Upper lobe of left lung (tissue), 6 donors: Measurements from ENCODE around the gene TMEM203. TPM values are rescaled to one million over a fixed set of nuclear protein-coding genes. Genes with fewer than 3 reads are reported as not detected.

Experiments
- ATAC-seq, 2 donors: fragments of 200-7000 bp; cut with Tn5 transposase; one replicate each; pipeline ENCODE4 v1.9.1; 2022; ENCODE audit warnings: mild to moderate bottlenecking in 2 of 2, moderate library complexity in 2 of 2; ENCODE audit not compliant: low FRiP score in 2 of 2
- DNase-seq, 2 donors: peaks; one replicate each; pipeline ENCODE4 v3.0.0-alpha.2; 2019 to 2020
- H3K27ac ChIP-seq, 4 donors: fragments of 200-600 bp; sonication (generic); one replicate each; pipeline ENCODE4 v1.5.1; 2016 to 2019
- H3K27me3 ChIP-seq, 4 donors: fragments of 200-600 bp; sonication (generic); one replicate each; pipeline ENCODE4 v1.5.1; 2017 to 2019
- H3K36me3 ChIP-seq, 4 donors: fragments of 200-600 bp; sonication (generic); one replicate each; pipeline ENCODE4 v1.5.1; 2016 to 2019
- H3K4me1 ChIP-seq, 4 donors: fragments of 200-600 bp; sonication (generic); one replicate each; pipeline ENCODE4 v1.5.1; 2018 to 2019
- H3K4me3 ChIP-seq, 4 donors: fragments of 200-600 bp; sonication (generic); one replicate each; pipeline ENCODE4 v1.5.1; 2017 to 2019; ENCODE audit warnings: mild to moderate bottlenecking in 2 of 4, moderate library complexity in 1 of 4
- H3K9me3 ChIP-seq, 4 donors: fragments of 200-600 bp; sonication (generic); one replicate each; pipeline ENCODE4 v1.5.1; 2018 to 2019
- EP300 ChIP-seq, 4 donors: sonication (generic); formaldehyde crosslinking; IDR thresholded peaks; one replicate each; pipeline ENCODE4 v1.5.1; 2017; ENCODE audit warnings: antibody characterized with exemption in 4 of 4, control low read depth in 2 of 4
- POLR2A ChIP-seq, 4 donors: fragments of 450-650 bp; IDR thresholded peaks; one replicate each; pipeline ENCODE4 v1.5.1; 2016 to 2017; ENCODE audit warnings: antibody characterized with exemption in 4 of 4, mild to moderate bottlenecking in 2 of 4
- POLR2AphosphoS5 ChIP-seq, 2 donors: sonication (generic); formaldehyde crosslinking; IDR thresholded peaks; one replicate each; pipeline ENCODE4 v1.5.1; 2017; ENCODE audit warnings: antibody characterized with exemption in 2 of 2
- WGBS, 2 donors: methylation state at CpG; one replicate each; pipeline ENCODE4 v1.1.5; 2017 to 2018; 5-methylcytosine and 5-hydroxymethylcytosine counted together
- total RNA-seq, 6 donors: library from RNA; depleted of rRNA in 4 of 6; stranded (reverse); fragments of >200 nt in 4 of 6; gene quantifications; one replicate each; pipeline versions ENCODE4 v1.1.0 to v1.2.1, GENCODE V29; 2016 to 2021
- TF ChIP-seq, protein P1 (sequence below), 6 experiments: fragments of 450-650 bp in 4 of 6; fragments of 200-600 bp in 2 of 6; sonication (generic) in 2 of 6; IDR thresholded peaks; one replicate each; pipeline ENCODE4 v1.5.1; 2016 to 2019; ENCODE audit warnings: antibody characterized with exemption in 6 of 6
- donor health status: DM: no; HTN: no; CAD: no; lungs with moderate emphysema.
- donor health status: DM: no; HTN: yes; CAD: no; lungs with severe emphysema.

TMEM203 gene
- total RNA-seq, 6 donors from 2014 or later = 17.8 to 35.5 (median 31.1) TPM

- Histone ChIP-seq H3K4me1 (peaks cover 29 to 50% (median 36%) of the 10 kb centered on the region in 4 donors), H3K27ac (no peak overlapping the region), H3K9me3 (no peaks in the 10 kb centered on the region), H3K27me3 (peaks cover 8 to 100% (median 71%) of the 10 kb centered on the region in 4 donors), H3K36me3 (no peaks in the 10 kb centered on the region), H3K4me3 (no peak overlapping the region)
- ATAC-seq = no peak
- 78 to 82% methylated on average over 13 to 21 of the region's 22 CpGs for WGBS, 2 donors
- TF ChIP-seq EP300 (IDR thresholded peaks at IDR 0.05) (no peak), POLR2AphosphoS5 (IDR thresholded peaks at IDR 0.05) (no peak), POLR2A (IDR thresholded peaks at IDR 0.05) (no peak)
- TF ChIP-seq, protein P1, sequence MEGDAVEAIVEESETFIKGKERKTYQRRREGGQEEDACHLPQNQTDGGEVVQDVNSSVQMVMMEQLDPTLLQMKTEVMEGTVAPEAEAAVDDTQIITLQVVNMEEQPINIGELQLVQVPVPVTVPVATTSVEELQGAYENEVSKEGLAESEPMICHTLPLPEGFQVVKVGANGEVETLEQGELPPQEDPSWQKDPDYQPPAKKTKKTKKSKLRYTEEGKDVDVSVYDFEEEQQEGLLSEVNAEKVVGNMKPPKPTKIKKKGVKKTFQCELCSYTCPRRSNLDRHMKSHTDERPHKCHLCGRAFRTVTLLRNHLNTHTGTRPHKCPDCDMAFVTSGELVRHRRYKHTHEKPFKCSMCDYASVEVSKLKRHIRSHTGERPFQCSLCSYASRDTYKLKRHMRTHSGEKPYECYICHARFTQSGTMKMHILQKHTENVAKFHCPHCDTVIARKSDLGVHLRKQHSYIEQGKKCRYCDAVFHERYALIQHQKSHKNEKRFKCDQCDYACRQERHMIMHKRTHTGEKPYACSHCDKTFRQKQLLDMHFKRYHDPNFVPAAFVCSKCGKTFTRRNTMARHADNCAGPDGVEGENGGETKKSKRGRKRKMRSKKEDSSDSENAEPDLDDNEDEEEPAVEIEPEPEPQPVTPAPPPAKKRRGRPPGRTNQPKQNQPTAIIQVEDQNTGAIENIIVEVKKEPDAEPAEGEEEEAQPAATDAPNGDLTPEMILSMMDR (IDR thresholded peaks at IDR 0.05) = no peak
- DNase-seq = peak in 1 of 2 donors; percentile 66
These were observed 41.6 kb downstream of the TMEM203 start for GRCh38 chr9:137163805-137164204.

DNA sequence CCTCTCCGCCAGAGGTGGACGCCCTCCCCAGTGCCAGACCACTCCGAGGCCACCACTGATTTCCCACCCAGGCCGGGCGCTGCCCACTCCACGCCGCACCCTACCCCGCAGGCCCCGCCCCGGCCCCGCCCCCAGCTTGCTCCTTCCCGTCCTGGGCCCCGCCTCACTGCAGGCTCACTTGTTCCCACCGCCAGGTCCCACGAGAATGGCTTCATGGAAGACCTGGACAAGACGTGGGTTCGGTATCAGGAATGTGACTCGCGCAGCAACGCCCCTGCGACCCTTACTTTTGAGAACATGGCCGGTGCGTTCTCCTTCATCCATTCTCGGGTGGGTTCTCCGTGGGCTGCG is 42.1 kb downstream of the TMEM203 start:
- Histone ChIP-seq H3K27ac (no peak overlapping the region), H3K36me3 (no peaks in the 10 kb centered on the region), H3K4me3 (peak overlapping the region in 3 of 4 donors; percentile 34 to 43 (median 37)), H3K4me1 (peaks cover 24 to 45% (median 32%) of the 10 kb centered on the region in 4 donors), H3K27me3 (peaks cover 6 to 99% (median 71%) of the 10 kb centered on the region in 4 donors), H3K9me3 (no peaks in the 10 kb centered on the region)
- ATAC-seq (peak in 1 of 2 donors; percentile 11), DNase-seq (peak in 1 of 2 donors; percentile 77)
- 30 to 66% methylated on average over 6 to 26 of the region's 26 CpGs for WGBS, 2 donors
- TF ChIP-seq, protein P1 (IDR thresholded peaks at IDR 0.05) = no peak
- TF ChIP-seq POLR2AphosphoS5 (IDR thresholded peaks at IDR 0.05) = no peak
- TF ChIP-seq POLR2A (IDR thresholded peaks at IDR 0.05) = no peak
- TF ChIP-seq EP300 (IDR thresholded peaks at IDR 0.05) = no peak

- no peaks in the 10 kb centered on the region for H3K36me3 ChIP-seq
- DNase-seq = peak; percentile 38 to 86
- peaks cover 18 to 39% (median 26%) of the 10 kb centered on the region in 4 donors for H3K4me1 ChIP-seq
- H3K9me3 ChIP-seq = no peaks in the 10 kb centered on the region
- peaks cover 2 to 98% (median 70%) of the 10 kb centered on the region in 4 donors for H3K27me3 ChIP-seq
- no peak for ATAC-seq
- 7 to 51% methylated on average over 10 to 52 of the region's 74 CpGs for WGBS, 2 donors
- TF ChIP-seq, protein P1 (IDR thresholded peaks at IDR 0.05) = peak in 3 of 6 experiments; percentile 14 to 16 (median 15)
- no peak for TF ChIP-seq EP300 (IDR thresholded peaks at IDR 0.05)
- no peak overlapping the region for H3K27ac ChIP-seq
- peak overlapping the region in 3 of 4 donors; percentile 34 to 43 (median 37) for H3K4me3 ChIP-seq
These were observed 42.7 kb downstream of the TMEM203 start for GRCh38 chr9:137162505-137163364.

GRCh38 chr9:137161558-137162486 is 43.6 kb downstream of the TMEM203 start:
- Histone ChIP-seq H3K27ac (no peak overlapping the region), H3K27me3 (peaks cover 0 to 96% (median 69%) of the 10 kb centered on the region in 4 donors), H3K9me3 (no peaks in the 10 kb centered on the region), H3K4me3 (no peak overlapping the region), H3K36me3 (no peaks in the 10 kb centered on the region), H3K4me1 (peaks cover 15 to 38% (median 25%) of the 10 kb centered on the region in 4 donors)
- TF ChIP-seq EP300 (IDR thresholded peaks at IDR 0.05) (no peak), POLR2AphosphoS5 (IDR thresholded peaks at IDR 0.05) (no peak), POLR2A (IDR thresholded peaks at IDR 0.05) (no peak)
- TF ChIP-seq, protein P1 (IDR thresholded peaks at IDR 0.05) = no peak
- WGBS, 2 donors = 5 to 7% methylated on average over 17 to 18 of the region's 71 CpGs
- peak in 1 of 2 donors; percentile 73 for DNase-seq
- ATAC-seq = no peak
